Vagina (tissue), 2 donors: ENCODE measurements around the gene SLC15A1. TPM values are rescaled to one million over a fixed set of nuclear protein-coding genes. Genes with fewer than 3 reads are reported as not detected.

Experiments
- DNase-seq, 2 donors: peaks; one replicate each; pipeline ENCODE4 v3.0.0-alpha.2; 2017; ENCODE audit errors: extremely low spot score in 2 of 2
- H3K27ac ChIP-seq: fragments of 200-600 bp; sonication (generic); one replicate; pipeline ENCODE4 v1.5.1; 2019
- H3K27me3 ChIP-seq: fragments of 200-600 bp; sonication (generic); one replicate; pipeline ENCODE4 v1.5.1; 2019
- H3K36me3 ChIP-seq, 2 donors: fragments of 200-600 bp; sonication (generic); one replicate each; pipeline ENCODE4 v1.5.1; 2017 to 2019
- H3K4me1 ChIP-seq: fragments of 200-600 bp; sonication (generic); one replicate; pipeline ENCODE4 v1.5.1; 2019
- H3K4me3 ChIP-seq, 2 donors: fragments of 200-600 bp; sonication (generic); 1 replicate in 1 of 2; 2 replicates in 1 of 2; pipeline ENCODE4 v1.5.1; 2016 to 2019
- H3K9me3 ChIP-seq: fragments of 200-600 bp; sonication (generic); one replicate; pipeline ENCODE4 v1.5.1; 2019
- CTCF ChIP-seq, 3 experiments: fragments of 450-650 bp in 2 of 3; fragments of 200-600 bp in 1 of 3; sonication (generic) in 1 of 3; IDR thresholded peaks; one replicate each; pipeline ENCODE4 v1.5.1; 2017 to 2019; ENCODE audit warnings: antibody characterized with exemption in 3 of 3, mild to moderate bottlenecking in 2 of 3, moderate library complexity in 2 of 3
- POLR2A ChIP-seq, 2 donors: fragments of 450-650 bp; IDR thresholded peaks; one replicate each; pipeline ENCODE4 v1.6.1; 2017; ENCODE audit warnings: antibody characterized with exemption in 2 of 2, mild to moderate bottlenecking in 2 of 2, moderate library complexity in 2 of 2
- POLR2AphosphoS5 ChIP-seq, 2 donors: sonication (generic); formaldehyde crosslinking; IDR thresholded peaks; one replicate each; pipeline ENCODE4 v1.9.0; 2017; ENCODE audit warnings: antibody characterized with exemption in 2 of 2, mild to moderate bottlenecking in 2 of 2, low read depth in 1 of 2; ENCODE audit not compliant: insufficient read depth in 1 of 2
- intact Hi-C: fragments of 100-400 bp; cut with DNase I; formaldehyde crosslinking; loops from one replicate; pipeline ENCODE4 v1.15.1; 2023
- total RNA-seq: library from RNA; depleted of rRNA; stranded (reverse); fragments of >200 nt; gene quantifications from one replicate; pipeline ENCODE4 v1.2.3, GENCODE V29; 2016

Gene SLC15A1
- total RNA-seq, 1 donor from 2014 or later, result 7.4 TPM

- no peak overlapping the region for H3K4me3 ChIP-seq
- intact Hi-C loops, result no loop called here
- H3K9me3 ChIP-seq, result no peaks in the 10 kb centered on the region
- no peak overlapping the region for H3K27ac ChIP-seq
- DNase-seq, result no peak
- H3K4me1 ChIP-seq, result no peaks in the 10 kb centered on the region
- TF ChIP-seq CTCF (IDR thresholded peaks at IDR 0.05) (no peak), POLR2AphosphoS5 (IDR thresholded peaks at IDR 0.05; ENCODE audit: insufficient read depth in 1 of 2, low read depth in 1 of 2) (no peak), POLR2A (IDR thresholded peaks at IDR 0.05) (no peak)
- no peaks in the 10 kb centered on the region for H3K27me3 ChIP-seq
- H3K36me3 ChIP-seq, result no peaks in the 10 kb centered on the region
These were observed 24.2 kb upstream of the SLC15A1 start for GRCh38 chr13:98776644-98777043.

GRCh38 chr13:98775844-98776598 is 23.5 kb upstream of the SLC15A1 start:
- Histone ChIP-seq H3K27ac (no peak overlapping the region), H3K4me1 (no peaks in the 10 kb centered on the region), H3K27me3 (no peaks in the 10 kb centered on the region), H3K9me3 (no peaks in the 10 kb centered on the region), H3K36me3 (no peaks in the 10 kb centered on the region), H3K4me3 (no peak overlapping the region)
- no peak for DNase-seq
- TF ChIP-seq POLR2AphosphoS5 (IDR thresholded peaks at IDR 0.05; ENCODE audit: insufficient read depth in 1 of 2, low read depth in 1 of 2) (no peak), POLR2A (IDR thresholded peaks at IDR 0.05) (no peak), CTCF (IDR thresholded peaks at IDR 0.05) (no peak)
- intact Hi-C loops, result no loop called here

- intact Hi-C loops, result no loop called here
- Histone ChIP-seq H3K27ac (no peak overlapping the region), H3K9me3 (no peaks in the 10 kb centered on the region), H3K36me3 (no peaks in the 10 kb centered on the region), H3K27me3 (no peaks in the 10 kb centered on the region), H3K4me1 (no peaks in the 10 kb centered on the region), H3K4me3 (no peak overlapping the region)
- no peak for DNase-seq
- TF ChIP-seq POLR2AphosphoS5 (IDR thresholded peaks at IDR 0.05; ENCODE audit: insufficient read depth in 1 of 2, low read depth in 1 of 2) (no peak), POLR2A (IDR thresholded peaks at IDR 0.05) (no peak), CTCF (IDR thresholded peaks at IDR 0.05) (no peak)
These were observed 22.9 kb upstream of the SLC15A1 start for GRCh38 chr13:98775386-98775785.

- H3K36me3 ChIP-seq, result no peaks in the 10 kb centered on the region
- H3K27ac ChIP-seq, result no peak overlapping the region
- H3K27me3 ChIP-seq, result no peaks in the 10 kb centered on the region
- DNase-seq, result no peak
- no peaks in the 10 kb centered on the region for H3K9me3 ChIP-seq
- intact Hi-C loops, result no loop called here
- H3K4me3 ChIP-seq, result no peak overlapping the region
- no peaks in the 10 kb centered on the region for H3K4me1 ChIP-seq
- no peak for TF ChIP-seq CTCF (IDR thresholded peaks at IDR 0.05)
These were observed 22.3 kb upstream of the SLC15A1 start for GRCh38 chr13:98774776-98775175.

- no peak for TF ChIP-seq POLR2A (IDR thresholded peaks at IDR 0.05)
- Histone ChIP-seq H3K4me3 (no peak overlapping the region), H3K36me3 (no peaks in the 10 kb centered on the region), H3K9me3 (no peaks in the 10 kb centered on the region), H3K27ac (no peak overlapping the region), H3K27me3 (no peaks in the 10 kb centered on the region), H3K4me1 (no peaks in the 10 kb centered on the region)
- DNase-seq, result no peak
- intact Hi-C loops, result no loop called here
These were observed 21.4 kb upstream of the SLC15A1 start for GRCh38 chr13:98773921-98774320.
